Nephron progenitor cell (in vitro differentiated cells): ENCODE data around the gene SLC35F4.

Source experiments
- DNase-seq: peaks from one replicate; pipeline ENCODE4 v3.0.0; 2021
- H3K27ac Mint-ChIP-seq: 2 replicates; pipeline ENCODE4 v1.8.0; 2021; ENCODE audit warnings: mild to moderate bottlenecking, moderate library complexity, mixed read lengths
- H3K27me3 Mint-ChIP-seq: 2 replicates; pipeline ENCODE4 v1.8.0; 2021; ENCODE audit warnings: mild to moderate bottlenecking, low read depth, mixed read lengths; ENCODE audit not compliant: poor library complexity
- H3K36me3 Mint-ChIP-seq: 2 replicates; pipeline ENCODE4 v1.8.0; 2021; ENCODE audit warnings: low read depth, mixed read lengths
- H3K4me1 Mint-ChIP-seq: 2 replicates; pipeline ENCODE4 v1.8.0; 2021; ENCODE audit warnings: mixed read lengths
- H3K4me3 Mint-ChIP-seq: 2 replicates; pipeline ENCODE4 v1.8.0; 2021; ENCODE audit warnings: mild to moderate bottlenecking, moderate library complexity, mixed read lengths
- H3K9me3 Mint-ChIP-seq: 2 replicates; pipeline ENCODE4 v1.8.0; 2021; ENCODE audit warnings: mild to moderate bottlenecking, moderate library complexity, mixed read lengths
- CTCF ChIP-seq: fragments of 200-600 bp; sonication (generic); IDR thresholded peaks from 2 replicates; pipeline ENCODE4 v1.5.0; 2021; ENCODE audit warnings: antibody characterized with exemption

The SLC35F4 gene

GRCh38 chr14:57823015-57823660, 42.8 kb downstream of the SLC35F4 start:
- TF ChIP-seq CTCF = no peak
- no peaks in the 10 kb centered on the region for H3K36me3 Mint-ChIP-seq
- H3K4me3 Mint-ChIP-seq = no peak overlapping the region
- peaks cover 11% of the 10 kb centered on the region for H3K9me3 Mint-ChIP-seq
- H3K27me3 Mint-ChIP-seq = peaks cover 5% of the 10 kb centered on the region
- no peak for DNase-seq
- H3K27ac Mint-ChIP-seq = no peak overlapping the region
- H3K4me1 Mint-ChIP-seq = peaks cover 6% of the 10 kb centered on the region

- Mint-ChIP-seq H3K27ac (no peak overlapping the region), H3K9me3 (peaks cover 11% of the 10 kb centered on the region), H3K36me3 (no peaks in the 10 kb centered on the region), H3K27me3 (peaks cover 7% of the 10 kb centered on the region), H3K4me3 (no peak overlapping the region), H3K4me1 (peaks cover 6% of the 10 kb centered on the region)
- DNase-seq = no peak
- no peak for TF ChIP-seq CTCF
Observed at GRCh38 chr14:57822081-57822480, 43.8 kb downstream of the SLC35F4 start.

GRCh38 chr14:57820581-57820980, 45.3 kb downstream of the SLC35F4 start:
- Mint-ChIP-seq H3K27me3 (peaks cover 7% of the 10 kb centered on the region), H3K4me3 (no peak overlapping the region), H3K4me1 (peaks cover 13% of the 10 kb centered on the region), H3K27ac (no peak overlapping the region), H3K36me3 (no peaks in the 10 kb centered on the region), H3K9me3 (peaks cover 3% of the 10 kb centered on the region)
- no peak for DNase-seq
- no peak for TF ChIP-seq CTCF

- Mint-ChIP-seq H3K4me3 (no peak overlapping the region), H3K4me1 (peaks cover 13% of the 10 kb centered on the region), H3K27ac (no peak overlapping the region), H3K9me3 (no peaks in the 10 kb centered on the region), H3K36me3 (no peaks in the 10 kb centered on the region), H3K27me3 (peaks cover 7% of the 10 kb centered on the region)
- TF ChIP-seq CTCF = no peak
- no peak for DNase-seq
Observed at GRCh38 chr14:57818511-57818910, 47.4 kb downstream of the SLC35F4 start.

GRCh38 chr14:57816568-57817284, 49.2 kb downstream of the SLC35F4 start:
- H3K36me3 Mint-ChIP-seq = no peaks in the 10 kb centered on the region
- no peak for DNase-seq
- TF ChIP-seq CTCF = no peak
- H3K9me3 Mint-ChIP-seq = no peaks in the 10 kb centered on the region
- H3K27me3 Mint-ChIP-seq = peaks cover 7% of the 10 kb centered on the region
- H3K27ac Mint-ChIP-seq = no peak overlapping the region
- H3K4me3 Mint-ChIP-seq = no peak overlapping the region
- H3K4me1 Mint-ChIP-seq = peaks cover 13% of the 10 kb centered on the region

- DNase-seq = no peak
- peaks cover 4% of the 10 kb centered on the region for H3K27me3 Mint-ChIP-seq
- peaks cover 13% of the 10 kb centered on the region for H3K4me1 Mint-ChIP-seq
- H3K27ac Mint-ChIP-seq = no peak overlapping the region
- no peaks in the 10 kb centered on the region for H3K9me3 Mint-ChIP-seq
- no peaks in the 10 kb centered on the region for H3K36me3 Mint-ChIP-seq
- no peak for TF ChIP-seq CTCF
- no peak overlapping the region for H3K4me3 Mint-ChIP-seq
Observed at GRCh38 chr14:57814726-57815125, 51.2 kb downstream of the SLC35F4 start.
